M059J (cell line): Measurements from ENCODE around the gene MIEF1. TPM values are rescaled to one million over a fixed set of nuclear protein-coding genes. Genes with fewer than 3 reads are reported as not detected.

Experiments
- DNase-seq: peaks from one replicate; pipeline ENCODE4 v3.0.0-alpha.2; 2012; ENCODE audit warnings: low read depth
- total RNA-seq: library from RNA; depleted of rRNA; stranded (reverse); fragments of >200 nt; shearing (Covaris generic); gene quantifications from 2 replicates; pipeline ENCODE4 v1.2.3, GENCODE V29; 2014

MIEF1 gene
- total RNA-seq, 1 experiment from 2014 or later = 17.8 TPM

DNA sequence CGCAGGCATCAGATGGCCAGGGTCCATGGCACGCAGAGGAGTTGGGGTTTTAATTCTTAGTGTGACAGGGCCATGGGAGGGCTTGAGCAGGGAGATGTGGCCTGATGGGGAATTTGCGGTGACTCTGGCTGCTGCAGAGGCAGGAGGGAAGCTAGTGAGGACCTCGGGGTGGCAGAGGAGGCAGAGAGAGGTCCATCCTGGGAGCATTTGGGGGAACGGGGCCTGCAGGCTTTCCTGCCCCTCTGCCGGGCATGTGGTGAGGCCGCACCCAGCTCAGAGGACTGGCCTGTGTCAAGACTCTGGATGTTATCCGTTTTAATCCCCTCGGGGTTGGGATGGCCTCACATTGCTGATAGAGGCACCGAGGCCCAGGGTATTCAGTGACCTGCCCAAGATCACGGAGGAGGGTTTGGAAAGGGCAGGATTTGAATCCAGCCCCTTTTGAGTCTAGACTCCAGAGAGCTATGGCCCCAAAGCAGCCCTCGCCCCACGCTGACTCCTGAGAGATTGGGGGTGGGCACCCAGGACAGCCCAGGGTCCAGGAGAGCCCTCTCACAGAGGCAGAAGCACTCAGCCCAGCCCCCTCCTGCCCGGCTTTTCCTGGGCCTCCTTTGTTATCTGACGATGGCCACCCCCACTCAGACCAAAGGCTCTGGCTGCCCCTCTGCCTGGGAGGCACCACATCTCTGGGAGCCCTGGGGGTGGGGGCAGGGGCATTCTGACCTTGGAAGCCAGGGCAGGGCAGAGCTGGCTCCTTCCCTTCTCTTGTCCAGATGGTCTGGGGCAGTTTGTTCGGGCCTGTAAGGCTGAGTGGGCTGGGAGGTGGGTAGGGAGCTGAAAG is 31.4 kb upstream of the MIEF1 start:
- DNase-seq = no peak

DNA sequence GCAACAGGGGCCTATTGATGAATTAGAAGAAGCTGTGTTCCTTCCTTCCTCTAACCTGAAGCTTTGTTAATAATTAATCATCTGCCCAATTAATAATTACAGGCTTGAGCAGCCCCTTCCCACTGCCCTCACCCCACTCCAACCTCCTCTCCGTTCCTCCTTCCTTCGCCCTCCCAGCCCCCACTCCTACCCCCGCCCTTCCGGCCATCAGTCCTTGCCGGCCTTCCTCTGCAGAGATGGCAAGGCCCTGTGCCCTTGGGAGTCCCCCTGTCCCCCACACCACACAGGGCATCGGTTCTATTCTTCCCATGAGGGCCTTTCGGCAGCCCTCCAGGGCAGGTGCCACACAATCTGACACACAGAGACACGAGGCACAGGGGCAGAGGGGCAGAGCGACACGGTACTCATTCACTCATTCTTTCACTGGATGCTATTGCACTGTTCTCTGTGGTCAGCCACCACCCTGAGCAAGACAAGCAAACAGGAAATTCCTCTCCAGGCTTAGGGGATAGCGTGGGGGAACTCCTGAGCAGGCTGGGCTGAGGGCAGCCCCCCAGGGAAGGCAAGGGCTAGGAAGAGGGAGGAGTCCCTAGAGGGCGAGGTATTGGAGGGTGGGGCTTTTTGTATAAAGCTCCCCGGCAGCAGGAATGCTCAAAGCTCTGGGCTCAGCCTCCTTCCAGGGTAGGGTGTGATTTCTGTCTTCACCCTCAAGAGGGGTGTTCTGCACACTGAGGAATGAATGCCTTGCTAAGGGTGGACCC is 30.5 kb upstream of the MIEF1 start:
- peak; percentile 32 for DNase-seq

DNA sequence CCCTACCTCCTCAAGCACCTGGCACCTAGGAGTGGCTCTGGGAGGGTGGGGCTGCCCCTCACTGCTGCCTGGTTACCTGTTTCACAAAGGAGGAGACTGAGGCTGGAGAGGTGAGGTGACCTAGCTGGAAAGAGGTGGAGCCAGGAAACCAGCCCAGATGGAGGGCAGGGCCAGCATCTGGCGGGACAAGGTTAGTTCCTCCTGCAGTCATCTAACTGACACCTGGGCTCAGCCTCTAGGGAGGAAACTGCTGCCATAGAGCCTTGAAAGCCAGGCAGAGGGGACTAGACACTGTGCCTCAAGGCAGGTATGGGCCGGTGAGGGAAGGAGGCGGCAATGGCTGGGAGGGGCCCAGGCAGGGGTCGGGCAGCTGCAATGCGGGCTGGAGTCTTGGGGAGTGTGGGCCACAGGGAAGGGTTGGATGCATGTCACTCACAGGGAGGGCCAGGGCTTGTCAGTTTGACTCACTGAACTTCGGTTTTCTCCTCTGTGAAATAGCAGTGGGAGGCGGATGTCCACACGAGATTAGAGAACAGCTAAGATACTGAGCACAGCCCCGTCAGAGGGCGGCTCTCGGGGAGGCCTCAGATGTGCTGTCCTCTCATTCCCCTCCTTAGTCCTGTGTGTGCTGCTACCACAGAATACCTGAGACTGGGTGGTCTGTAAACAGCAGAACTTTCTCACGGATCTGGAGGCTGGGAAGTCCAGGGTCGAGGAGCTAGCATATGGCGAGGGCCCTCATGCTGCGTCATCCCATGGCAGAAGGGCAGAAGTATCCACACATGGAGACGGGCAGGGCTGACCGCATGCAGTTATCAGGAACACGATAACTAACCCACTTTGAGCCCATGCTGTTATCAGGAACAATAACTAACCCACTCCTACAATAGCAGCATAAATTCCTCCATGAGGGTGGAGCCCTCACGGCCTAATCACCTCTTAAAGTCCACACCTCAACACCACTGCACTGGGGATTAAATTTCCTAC is 29.2 kb upstream of the MIEF1 start:
- no peak for DNase-seq

DNA sequence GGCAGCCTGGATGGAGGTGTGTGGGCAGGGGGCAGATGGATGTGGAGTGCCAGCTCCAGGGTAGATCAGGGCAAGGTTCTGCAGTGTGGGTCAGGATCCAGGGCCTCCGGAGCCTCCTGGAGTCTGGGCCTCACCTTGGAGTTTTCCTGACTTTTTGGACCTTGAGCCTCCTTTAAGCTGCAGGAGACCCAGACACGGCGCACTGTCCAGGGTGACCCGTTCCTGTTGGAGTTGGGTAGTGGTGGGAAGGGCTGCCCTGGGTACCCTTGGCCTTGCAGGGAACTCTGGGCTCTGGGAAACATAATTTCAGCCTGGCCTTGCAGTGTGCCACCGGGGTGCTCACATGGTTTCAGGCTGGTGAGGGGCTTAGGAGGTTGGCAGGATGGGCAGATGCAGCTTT is 28.2 kb upstream of the MIEF1 start:
- DNase-seq = no peak

DNA sequence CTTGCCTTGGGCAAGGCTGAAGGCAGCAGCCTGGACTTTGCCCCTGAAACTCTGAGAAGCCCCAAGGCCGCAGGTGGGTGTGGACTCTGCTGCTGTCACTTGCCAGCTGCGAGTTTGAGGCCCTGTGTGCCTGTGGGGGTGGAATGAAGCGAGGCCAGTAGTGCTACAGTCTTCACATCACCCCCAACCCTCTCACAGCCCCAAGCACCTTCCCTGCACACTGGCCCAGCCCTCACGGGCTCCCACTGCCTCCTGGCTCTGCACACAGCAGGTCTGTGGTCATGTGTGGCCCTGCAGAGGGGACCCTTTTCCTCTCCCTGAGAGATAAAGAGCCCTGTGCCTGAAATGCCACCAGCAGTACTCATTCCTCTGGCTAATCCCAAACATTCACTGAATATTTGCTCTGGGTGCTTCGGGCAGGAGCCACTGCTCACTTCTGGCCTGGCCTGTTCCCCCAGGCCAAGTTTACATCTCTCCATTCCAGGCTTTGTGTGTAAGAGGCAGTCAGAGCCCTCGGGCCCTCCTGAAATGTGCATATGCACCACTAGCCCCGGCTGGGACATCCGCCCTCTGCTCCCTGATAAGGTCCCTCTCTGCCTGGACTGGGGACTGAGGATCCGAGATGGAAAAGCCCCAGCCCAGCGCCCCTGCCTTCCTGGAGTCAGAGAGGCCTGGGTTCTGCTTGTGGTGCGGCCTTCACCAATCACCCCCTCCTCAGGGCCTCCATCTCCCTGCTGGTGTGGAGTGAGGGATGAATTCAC is 27.6 kb upstream of the MIEF1 start:
- DNase-seq = no peak

DNA sequence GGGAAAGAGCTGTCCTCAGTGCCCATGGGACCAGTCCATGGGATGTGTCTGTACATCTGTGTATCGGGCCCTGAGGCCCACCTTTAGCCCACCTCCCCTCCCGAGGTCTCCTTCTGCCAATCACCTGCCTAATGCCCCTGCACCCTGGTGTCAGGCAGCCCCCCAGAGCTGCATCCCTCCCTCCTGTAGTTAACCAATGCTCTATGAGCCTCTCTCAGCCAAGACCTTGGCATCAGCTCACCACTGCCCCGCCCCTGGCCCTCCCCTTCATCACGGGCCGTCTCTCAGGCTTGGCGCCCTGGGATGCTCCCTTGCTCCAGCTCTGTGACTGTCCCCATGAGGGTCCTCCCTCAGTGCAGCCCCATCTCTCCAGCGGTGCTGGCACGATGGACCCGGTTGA is 26.8 kb upstream of the MIEF1 start:
- DNase-seq = no peak

DNA sequence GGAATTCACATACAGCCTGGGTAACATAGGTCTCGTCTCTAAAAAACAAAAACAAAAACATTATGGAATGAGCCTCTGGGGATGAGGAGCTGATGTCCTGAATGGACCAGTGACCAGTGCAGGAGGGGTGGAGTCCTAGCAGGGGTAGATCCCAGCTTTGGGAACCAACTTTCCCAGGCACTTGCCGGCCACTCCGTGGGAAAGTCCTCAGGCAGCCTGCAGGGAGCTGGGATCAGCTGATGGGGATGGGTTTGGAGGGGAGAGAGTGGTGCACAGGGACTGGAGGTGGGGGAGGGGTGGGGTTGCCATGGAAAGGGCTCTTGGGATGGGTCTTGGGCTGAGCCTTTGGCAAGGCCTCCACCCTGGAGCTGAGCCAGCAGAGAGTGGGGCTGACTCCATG is 26.2 kb upstream of the MIEF1 start:
- DNase-seq = no peak

DNA sequence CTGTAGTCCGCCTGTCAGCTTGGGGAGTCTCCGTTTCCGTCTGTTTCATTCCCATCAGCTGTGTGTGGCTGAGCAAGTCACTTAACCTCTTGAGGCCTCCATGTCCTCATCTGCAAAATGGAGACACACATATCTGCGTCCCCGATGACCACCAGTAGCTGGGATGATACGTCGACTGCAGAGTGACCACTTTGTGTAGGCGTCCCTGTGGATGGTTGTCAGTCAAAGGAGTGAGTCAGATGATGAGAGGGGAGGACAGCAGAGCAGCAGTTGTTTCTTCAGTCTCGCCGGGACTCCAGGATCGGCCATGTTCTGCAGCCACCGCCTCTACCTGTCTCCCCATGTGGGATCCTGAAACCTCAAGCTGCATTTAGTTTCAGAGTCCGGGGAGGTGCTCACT is 25.4 kb upstream of the MIEF1 start:
- no peak for DNase-seq

DNA sequence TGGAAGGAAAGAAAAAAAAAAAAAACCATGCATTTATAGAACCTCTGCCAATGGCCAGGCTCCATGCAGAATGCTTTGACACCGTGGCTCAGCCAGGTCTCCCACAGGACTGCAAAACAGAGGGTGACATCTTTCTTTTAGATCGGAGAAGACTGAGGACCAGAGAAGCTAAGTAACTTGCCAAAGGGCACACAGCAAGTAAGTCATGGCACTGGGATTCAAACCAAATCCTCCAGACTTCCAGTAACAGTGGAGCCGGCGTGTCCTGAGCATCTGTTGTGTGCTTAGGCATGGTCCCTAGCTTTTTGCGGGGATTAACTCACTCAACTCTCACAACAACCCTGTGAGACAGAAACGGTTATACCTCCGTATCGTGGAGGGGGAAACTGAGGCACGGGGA is 24.5 kb upstream of the MIEF1 start:
- no peak for DNase-seq

DNA sequence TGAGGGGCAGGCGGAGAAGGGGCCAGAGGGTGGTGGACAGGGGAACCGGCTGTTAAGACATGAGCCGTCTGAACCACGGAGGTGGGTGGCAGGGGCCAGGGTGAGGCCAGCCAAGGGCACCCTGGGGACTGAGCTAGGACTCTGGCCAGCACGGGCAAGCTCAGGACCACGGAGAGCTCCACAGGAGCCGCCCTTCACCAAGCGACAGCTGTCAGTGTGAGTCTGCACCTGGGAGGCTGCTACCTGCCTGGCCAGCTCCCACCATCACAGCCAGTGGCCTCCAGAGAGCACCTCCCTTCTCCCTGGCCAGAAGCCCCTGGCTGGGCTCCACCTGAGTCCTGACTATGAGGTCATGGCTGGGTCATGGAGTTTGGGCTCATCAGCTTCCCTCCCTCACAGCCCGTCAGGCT is 23.6 kb upstream of the MIEF1 start:
- DNase-seq = peak; percentile 28

DNA sequence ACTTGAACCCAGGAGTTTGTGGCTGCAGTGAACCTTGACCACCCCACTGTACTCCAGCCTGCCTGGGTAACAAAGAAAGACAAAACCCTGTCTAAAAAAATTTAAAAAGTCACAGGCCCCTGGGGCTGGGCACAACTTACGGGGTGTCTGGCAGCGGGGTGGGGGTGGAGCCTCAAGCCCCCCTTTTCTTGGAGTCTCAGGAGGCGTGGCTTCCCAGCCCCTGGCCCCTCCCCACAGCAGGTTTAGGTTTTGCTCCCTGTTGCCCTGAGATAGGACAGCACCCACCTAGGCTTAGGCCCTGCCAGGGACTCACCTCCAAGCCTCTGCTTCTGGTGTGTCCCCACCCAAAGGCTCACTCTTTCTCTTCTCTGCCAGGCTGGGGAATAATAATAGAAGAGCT is 22.8 kb upstream of the MIEF1 start:
- no peak for DNase-seq

DNA sequence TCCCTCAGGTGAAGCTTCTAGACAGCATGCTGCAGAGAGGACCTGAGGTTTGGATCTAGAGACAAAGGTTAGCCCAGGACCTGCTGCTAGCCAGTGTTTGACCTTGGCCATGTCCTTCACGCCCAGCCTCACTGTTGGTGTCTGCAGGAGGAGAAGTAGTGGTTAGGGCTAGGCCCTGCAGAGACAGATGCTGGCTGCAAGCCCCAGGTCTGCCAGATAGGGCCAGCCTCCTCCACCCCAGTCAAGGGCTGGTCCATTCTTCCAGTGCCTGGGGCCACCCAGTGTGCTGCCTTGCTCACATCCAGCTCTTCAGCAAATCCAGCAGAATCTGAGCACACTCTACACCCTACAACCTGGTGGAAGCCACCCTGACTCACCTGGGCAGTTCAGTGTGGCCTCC is 21.5 kb upstream of the MIEF1 start:
- no peak for DNase-seq

DNA sequence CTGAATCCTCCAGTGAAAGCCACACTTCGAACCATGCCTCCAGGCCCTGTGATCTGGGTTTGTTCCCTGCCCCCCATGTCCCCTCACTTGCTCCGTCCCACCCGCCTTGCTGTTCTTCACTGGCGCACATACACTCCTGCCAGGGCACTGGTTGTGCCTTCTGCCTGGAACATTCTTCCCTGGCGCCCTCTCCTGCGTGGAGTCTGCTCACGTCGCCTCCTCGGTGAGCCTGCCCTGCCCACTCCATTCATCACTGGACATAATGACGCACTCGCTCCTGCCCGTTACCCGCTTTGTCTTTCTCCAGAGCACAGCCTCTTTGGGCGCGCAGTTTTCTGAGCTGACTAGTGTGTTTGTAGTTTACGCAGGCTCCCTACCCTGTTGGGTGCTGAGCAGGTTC is 21.0 kb upstream of the MIEF1 start:
- DNase-seq = no peak

DNA sequence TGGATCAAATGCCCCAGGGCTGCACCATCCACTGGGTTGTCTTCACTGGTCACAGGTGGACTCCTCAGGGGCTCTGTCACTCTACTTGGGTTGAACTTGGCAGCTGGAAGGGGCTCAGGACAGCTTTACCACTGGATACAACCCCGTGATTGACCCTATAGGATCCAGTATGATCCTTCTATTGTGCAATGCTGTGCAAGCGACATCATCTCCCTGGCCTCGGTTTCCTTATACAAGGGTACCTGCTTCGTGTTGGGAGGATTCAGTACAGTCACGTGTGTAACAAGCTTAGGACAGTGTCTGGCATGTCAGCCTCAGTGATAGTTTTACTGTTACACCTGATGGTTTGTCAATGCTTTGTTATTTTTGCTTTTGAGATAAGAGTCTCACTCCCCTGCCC is 20.5 kb upstream of the MIEF1 start:
- no peak for DNase-seq

DNA sequence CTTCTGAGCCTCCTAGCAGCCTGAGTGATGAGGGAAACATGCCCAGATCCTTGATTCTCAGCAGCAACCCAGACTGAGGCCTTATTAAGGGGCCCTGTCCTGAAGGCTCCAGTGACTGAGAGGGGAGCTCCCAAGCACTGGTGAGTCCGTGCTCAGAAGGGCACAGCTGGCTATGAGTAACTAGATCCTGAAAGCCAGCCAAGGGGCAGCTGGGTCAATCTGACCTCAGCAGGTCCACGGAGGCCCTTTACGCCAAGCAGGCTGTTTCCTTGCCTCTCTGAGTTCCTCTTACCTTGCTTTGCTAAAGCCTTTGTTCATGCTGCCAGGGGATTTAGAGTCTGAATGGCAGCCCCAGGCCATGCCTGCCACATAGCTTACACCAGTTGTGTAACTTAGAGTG is 19.3 kb upstream of the MIEF1 start:
- DNase-seq = peak; percentile 67

DNA sequence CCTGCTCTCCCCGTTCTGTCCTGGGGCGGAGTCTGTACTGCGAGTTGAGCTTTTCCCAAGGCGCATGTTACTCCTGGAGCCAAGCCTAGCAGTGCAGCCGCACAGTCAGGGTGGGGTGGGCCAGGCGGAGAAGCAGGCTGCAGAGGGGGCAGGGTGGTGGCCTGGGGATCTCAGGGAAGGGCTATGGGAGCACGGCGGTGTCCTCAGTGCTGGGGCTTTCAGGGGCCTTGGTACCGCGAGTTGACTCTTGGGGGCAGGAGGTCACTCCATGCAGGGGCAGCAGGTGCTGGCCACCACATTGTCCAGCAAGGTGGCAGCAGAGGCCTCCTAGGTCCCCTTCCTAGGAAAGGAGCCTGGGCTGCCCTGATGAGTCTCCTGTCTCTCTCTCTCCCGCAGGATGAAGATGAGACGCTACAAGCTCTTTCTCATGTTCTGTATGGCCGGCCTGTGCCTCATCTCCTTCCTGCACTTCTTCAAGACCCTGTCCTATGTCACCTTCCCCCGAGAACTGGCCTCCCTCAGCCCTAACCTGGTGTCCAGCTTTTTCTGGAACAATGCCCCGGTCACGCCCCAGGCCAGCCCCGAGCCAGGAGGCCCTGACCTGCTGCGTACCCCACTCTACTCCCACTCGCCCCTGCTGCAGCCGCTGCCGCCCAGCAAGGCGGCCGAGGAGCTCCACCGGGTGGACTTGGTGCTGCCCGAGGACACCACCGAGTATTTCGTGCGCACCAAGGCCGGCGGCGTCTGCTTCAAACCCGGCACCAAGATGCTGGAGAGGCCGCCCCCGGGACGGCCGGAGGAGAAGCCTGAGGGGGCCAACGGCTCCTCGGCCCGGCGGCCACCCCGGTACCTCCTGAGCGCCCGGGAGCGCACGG is 14.9 kb upstream of the MIEF1 start:
- no peak for DNase-seq

DNA sequence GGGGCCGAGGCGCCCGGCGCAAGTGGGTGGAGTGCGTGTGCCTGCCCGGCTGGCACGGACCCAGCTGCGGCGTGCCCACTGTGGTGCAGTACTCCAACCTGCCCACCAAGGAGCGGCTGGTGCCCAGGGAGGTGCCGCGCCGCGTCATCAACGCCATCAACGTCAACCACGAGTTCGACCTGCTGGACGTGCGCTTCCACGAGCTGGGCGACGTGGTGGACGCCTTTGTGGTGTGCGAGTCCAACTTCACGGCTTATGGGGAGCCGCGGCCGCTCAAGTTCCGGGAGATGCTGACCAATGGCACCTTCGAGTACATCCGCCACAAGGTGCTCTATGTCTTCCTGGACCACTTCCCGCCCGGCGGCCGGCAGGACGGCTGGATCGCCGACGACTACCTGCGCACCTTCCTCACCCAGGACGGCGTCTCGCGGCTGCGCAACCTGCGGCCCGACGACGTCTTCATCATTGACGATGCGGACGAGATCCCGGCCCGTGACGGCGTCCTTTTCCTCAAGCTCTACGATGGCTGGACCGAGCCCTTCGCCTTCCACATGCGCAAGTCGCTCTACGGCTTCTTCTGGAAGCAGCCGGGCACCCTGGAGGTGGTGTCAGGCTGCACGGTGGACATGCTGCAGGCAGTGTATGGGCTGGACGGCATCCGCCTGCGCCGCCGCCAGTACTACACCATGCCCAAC is 14.1 kb upstream of the MIEF1 start:
- no peak for DNase-seq

DNA sequence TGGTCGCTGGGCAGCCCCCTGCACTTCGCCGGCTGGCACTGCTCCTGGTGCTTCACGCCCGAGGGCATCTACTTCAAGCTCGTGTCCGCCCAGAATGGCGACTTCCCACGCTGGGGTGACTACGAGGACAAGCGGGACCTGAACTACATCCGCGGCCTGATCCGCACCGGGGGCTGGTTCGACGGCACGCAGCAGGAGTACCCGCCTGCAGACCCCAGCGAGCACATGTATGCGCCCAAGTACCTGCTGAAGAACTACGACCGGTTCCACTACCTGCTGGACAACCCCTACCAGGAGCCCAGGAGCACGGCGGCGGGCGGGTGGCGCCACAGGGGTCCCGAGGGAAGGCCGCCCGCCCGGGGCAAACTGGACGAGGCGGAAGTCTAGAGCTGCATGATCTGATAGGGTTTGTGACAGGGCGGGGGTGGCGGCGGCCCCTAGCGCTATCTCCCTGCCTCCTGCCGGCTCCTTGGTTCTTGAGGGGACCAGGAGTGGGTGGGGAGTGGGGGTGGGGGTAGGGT is 13.5 kb upstream of the MIEF1 start:
- no peak for DNase-seq
